CD4-positive, alpha-beta T cell treated with Interleukin-4 for 1 hour (primary cell): ENCODE results near the gene UXS1.
"Not testable (repeated sequence)": the region's sequence is repeated elsewhere in the genome, so short reads cannot be mapped to it uniquely, and the experiment has no call there.

Source experiments
- DNase-seq, 2 donors: peaks; one replicate each; pipeline ENCODE4 v3.0.0-alpha.2; 2020 to 2022

Gene UXS1

GRCh38 chr2:106193977-106194778 lies at the start of gene UXS1:
Gene UXS1 (minus strand): TSS chr2:106194301. CDS start chr2:106194241, 60 bp downstream.
- DNase-seq, result peak; percentile 98 to 99

- DNase-seq, result not testable (repeated sequence)
Observed at GRCh38 chr2:106239491-106239890, 45.4 kb upstream of the UXS1 start.

DNA sequence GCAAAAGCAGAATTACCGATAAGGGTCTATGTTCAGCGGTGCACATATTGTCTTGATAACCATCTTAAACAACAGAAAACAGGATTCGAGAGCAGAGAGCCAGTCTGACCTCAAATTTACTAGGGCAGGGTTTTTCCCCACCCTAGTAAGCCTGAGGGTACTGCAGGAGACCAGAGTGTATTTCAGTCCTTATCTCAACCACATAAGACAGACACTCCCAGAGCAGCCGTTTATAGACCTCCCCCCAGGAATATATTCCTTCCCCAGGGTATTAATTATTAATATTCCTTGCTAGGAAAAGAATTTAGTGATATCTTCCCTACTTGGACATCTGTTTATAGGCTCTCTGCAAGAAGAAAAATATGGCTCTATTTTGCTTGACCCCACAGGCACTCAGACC lies 41.3 kb upstream of the UXS1 start:
- not testable (repeated sequence) for DNase-seq

DNA sequence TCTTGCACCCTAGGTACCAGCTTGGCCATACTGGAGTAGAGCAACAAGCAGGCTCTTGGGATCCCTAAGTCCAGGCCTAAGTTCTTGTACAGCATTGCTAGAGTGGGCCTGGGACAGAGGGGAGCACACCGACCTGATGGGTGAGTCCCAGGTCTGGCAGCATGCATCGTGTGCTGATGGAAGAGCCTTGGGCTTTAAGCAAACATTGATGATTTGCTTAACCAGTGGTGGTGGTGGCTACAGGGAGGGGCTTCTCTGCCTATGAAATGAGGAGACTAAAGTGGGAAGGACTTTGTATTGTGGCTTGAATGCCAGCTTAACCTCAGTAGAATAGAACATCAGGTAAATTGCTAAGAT lies 39.2 kb upstream of the UXS1 start:
- DNase-seq, result no peak

GRCh38 chr2:106232638-106233349 lies 38.7 kb upstream of the UXS1 start:
- no peak for DNase-seq

- no peak for DNase-seq
Observed at GRCh38 chr2:106223347-106223746, 29.2 kb upstream of the UXS1 start.

- not testable (repeated sequence) for DNase-seq
Observed at GRCh38 chr2:106222057-106222456, 28.0 kb upstream of the UXS1 start.

GRCh38 chr2:106219813-106220212 lies 25.7 kb upstream of the UXS1 start:
- DNase-seq, result no peak

GRCh38 chr2:106219157-106219556 lies 25.1 kb upstream of the UXS1 start:
- DNase-seq, result not testable (repeated sequence)

DNA sequence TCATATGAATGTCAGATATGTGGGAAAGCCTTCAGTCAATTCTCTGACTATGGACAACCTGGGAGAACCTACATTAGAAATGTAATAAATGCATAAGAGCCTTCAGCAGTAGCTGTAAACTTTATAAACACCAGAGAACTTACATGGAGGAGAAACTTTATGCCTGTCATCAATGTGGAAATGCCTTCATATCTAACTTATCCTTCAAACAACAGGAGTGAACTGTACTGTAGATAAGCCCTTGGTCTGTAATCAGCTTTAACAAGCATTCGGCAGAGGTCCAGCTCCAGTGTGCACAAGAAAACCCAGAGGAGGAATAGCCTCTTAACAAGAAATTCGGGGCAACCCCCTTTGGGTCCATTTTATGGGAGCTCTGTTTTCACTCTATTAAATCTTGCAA lies 14.8 kb upstream of the UXS1 start:
- no peak for DNase-seq

DNA sequence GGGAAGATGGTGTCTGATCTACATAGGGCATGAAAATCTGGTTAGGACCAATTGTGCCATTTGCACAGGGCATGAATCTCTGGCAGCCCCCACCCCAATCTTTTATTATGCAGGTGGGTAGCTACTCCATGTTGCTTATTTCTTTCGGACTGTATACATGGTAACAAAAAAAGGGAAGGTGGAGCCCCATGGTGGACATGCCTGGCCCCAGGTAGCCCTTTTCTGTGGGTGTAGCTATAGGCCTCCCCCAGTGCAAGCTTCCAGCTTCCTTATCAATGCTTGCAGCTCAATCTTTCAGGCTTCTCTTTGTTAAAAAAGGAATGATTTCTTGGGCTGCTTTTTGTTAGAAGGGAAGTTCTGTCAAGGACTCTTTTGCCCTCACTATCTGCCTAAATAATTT lies 14.3 kb upstream of the UXS1 start:
- DNase-seq, result no peak

- DNase-seq, result no peak
Observed at GRCh38 chr2:106207246-106207645, 13.1 kb upstream of the UXS1 start.

DNA sequence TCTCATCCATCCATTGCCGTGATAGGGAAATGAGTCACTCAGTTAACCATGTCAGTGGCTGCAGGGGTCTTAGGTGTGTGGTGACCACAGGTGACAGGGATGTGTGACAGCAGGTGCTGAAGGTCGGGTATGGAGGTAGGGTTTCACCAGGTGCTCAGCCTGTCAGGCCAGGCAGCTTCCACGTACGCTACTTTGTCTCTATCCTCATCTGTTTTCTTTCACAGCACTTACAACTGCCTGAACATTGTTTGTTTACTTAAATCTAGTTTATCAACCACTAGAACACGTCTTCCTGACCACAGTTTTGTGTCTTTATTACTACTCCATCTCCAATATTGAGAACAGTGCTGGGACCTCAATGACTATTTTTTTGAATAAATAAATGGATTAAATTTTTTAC lies 11.4 kb upstream of the UXS1 start:
- no peak for DNase-seq

DNA sequence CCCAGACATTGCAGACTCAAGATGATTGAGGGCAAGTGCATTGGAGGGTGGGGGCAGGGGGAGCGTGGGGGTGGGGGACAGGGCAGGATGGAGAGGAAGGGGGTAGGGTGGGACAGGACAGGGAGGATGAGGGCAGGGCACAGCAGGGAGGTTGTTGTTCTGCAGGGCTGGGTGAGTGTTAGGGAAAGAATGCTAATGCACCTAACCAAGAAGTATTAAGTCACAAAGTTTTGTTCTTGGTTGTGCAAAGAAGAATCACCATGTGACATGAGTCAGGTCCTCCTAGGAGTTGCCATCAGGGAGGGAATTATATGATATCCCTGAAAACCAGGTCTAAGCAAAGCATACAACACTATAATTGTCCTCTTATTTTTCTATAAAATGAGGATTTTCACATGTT lies 10.4 kb upstream of the UXS1 start:
- DNase-seq, result not testable (repeated sequence)

DNA sequence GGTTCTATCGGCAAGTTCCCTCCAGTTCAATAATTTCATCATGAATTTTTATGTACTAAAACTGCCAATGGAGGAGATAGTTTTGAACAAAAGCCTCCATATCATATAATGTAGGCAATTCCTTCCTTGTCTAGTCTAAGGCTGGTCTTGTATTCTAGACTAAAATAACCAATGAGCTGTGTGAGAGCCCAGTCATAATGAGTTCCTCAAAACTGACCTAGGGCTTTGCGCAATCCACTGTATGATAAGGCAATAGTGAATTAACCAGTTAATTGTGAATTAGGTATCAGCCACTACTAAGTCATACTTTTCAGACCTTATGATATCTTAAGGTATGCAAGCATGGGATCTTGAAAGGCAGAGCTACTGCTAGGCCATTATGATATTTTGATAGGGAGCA lies 7.6 kb upstream of the UXS1 start:
- DNase-seq, result no peak

DNA sequence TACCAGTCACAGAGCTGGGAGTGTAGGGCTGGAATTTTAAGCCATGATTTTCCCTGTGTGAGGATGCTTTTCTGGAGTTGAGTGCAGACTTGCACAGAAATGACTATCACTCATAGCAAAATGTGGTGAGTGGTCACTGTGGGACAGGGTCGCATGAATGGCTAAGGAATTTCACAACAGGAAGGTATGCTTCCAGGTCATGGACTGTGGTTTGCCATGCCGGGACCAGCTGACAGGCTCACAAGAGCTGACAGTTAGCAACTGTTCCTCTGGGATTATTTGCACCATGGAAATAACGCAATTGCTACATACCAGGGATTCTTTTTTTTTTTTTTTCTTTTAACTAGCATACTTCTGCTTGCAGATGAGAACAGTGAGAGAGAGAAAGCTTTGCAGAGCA lies 3.8 kb upstream of the UXS1 start:
- DNase-seq, result no peak

DNA sequence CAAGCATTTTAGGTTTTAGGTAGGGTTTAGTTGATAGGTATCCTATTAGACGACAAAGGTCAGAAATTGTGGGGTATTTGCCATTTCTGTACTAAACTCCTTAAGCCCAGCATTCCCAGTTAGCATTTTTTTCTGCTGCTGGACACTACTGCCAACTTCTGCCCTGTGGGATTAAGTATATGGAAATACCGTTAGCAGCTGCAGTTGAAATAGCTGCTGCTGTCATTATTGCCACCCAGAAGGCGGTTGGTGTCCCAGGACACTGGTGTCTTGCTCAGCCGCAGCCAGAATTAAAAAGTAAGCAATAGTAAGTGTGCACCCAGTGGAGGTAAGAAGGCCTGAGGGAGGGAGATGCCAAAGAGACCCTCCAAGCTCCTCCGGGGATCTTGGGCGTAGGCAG lies 1.9 kb upstream of the UXS1 start:
- no peak for DNase-seq

GRCh38 chr2:106195456-106195855 lies 1.4 kb upstream of the UXS1 start:
- no peak for DNase-seq

DNA sequence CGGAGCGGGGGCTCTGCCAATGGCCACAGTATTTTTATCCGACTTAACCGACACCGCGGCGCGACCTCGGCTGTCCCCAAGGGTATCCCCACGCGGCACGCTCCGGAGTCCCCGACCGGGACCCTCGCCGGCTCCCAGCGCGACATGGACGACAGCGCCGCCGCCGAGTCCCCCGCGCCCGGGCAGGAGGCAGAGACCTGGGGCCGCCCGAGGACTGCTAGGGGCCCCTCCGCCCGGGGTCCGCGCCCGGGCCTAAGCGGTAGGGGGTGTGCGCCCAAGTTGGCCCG lies 468 bp downstream of the UXS1 start:
- no peak for DNase-seq

DNA sequence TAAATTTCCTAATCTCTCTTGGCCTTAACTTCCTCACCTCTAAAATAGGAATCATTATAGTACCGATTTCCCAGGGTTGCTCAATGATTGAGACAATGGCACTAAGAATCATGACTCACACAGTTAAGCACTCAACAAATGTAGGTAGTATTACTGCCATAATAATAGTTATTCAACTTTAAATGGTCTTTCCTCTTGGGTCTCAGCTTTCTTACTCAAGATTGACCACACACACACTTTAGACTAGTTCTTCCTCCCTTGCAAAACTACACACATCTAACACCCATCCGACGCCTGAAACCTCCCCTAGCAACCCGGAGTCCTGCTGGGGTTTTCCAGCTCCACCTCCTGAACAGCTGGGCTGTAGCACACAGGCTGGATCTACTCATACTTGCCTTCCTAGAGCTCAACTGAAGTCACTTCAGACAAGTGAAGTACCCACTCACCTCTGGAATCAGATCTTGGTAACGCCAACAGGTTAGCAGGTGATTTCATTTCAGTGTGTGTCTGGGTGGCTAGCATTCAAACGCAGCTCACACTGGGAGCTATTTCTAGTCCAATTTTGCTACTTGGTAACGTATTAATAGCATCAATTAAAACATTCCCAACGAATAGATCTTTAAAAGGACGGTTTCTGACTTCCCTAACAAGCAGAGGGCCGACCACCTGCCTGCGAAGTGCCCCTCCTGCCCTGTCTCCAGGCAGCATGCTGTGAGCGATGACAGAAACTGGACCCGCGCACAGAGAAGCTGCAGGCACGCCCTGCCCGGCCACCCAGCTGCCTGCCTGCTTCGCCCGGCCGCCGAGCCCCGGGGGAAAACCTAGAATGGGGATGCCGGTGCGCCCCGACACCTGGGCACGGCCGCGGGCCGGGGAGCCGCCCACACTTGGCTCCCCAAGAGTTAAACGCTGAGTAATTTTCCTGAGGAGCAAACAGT lies 1.1 kb downstream of the UXS1 start:
- peak; percentile 57 to 76 for DNase-seq

GRCh38 chr2:106191511-106192016 lies 2.5 kb downstream of the UXS1 start:
- no peak for DNase-seq

- no peak for DNase-seq
Observed at GRCh38 chr2:106189764-106190468, 4.2 kb downstream of the UXS1 start.

DNA sequence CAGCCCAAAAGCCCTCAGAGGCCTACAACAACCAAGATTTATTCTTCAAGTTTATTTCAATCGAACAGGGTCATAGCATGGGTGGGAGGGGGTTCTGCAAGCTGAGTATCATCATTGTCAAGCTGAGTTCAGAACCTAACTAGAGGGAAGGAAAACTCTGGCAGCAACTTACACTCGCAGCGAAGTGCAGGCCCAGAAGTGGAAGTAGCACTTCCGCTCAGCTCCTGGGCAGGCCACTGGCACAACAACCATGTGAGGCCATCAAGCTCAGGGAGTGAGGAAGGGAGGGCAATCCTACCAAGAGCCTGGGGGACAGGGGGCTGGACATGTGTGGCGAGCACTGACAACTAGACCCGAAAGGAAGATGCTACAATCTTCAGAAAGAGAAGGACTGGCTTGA lies 4.8 kb downstream of the UXS1 start:
- no peak for DNase-seq
